ENCODE measurements around the gene SUMO4.

Gene SUMO4

DNA sequence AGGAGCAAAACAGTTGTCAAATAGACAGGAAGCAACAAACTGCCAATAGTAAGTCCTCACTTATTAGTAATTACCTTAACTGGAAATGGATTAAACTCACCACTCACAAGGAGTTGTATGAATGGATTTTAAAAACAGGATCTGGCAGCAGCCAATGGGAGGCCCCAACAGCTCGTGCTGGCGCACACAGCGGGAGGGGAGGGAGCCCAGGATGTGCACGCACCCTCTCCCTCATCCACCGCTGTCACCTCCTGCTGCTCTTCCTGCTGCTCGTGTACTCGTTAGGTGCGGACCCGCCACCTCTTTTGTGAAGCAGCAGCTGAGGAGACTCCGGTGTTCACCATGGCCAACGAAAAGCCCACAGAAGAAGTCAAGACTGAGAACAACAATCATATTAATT lies at the start of gene SUMO4:
SUMO4 (plus strand) TSS at position 213 of the 400 bp plus-strand sequence; CDS start at position 343, 130 bp downstream.
- Histone ChIP-seq H3K27me3 (ENCODE audit: control insufficient read depth, insufficient read depth, low read length) (no peaks in the 10 kb centered on the region), H3K27ac (ENCODE audit: low read length) (no peak within 1 kb of the TSS), H3K4me3 (ENCODE audit: low read length) (no peak within 1 kb of the TSS), H3K36me3 (ENCODE audit: control insufficient read depth, insufficient read depth, low read length) (peaks cover 6% of the 10 kb centered on the region; the same call in 1 of the 2 replicates), H3K4me1 (ENCODE audit: control insufficient read depth, insufficient read depth, low read length) (no peaks in the 10 kb centered on the region), H3K9me3 (ENCODE audit: control insufficient read depth, insufficient read depth, low read length) (no peaks in the 10 kb centered on the region)
- DNase-seq (ENCODE audit: low read depth, low spot score), result no peak
- no CpG with 5 or more reads among the region's 11 CpGs for WGBS (ENCODE audit: insufficient coverage, insufficient read length)

DNA sequence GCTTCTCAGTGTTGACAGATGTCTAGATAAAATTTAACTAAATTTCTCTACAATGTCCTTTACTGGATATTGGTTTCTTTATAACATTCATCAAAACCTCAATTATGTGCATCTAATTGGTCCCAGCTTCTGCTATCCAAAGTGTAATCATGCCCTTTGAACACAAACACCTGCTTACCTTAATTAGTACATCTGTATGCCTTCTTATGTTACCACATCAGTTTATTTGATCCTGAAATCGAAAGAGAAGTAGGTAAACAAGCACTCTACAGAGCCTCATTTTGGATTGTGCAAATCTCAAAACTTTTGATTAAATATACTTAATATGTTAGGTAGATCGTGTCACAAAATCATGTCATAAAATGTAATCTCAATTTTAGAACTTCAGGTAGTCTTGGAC lies 46.1 kb upstream of the SUMO4 start:
- no peaks in the 10 kb centered on the region for H3K36me3 ChIP-seq (ENCODE audit: control insufficient read depth, insufficient read depth, low read length)
- DNase-seq (ENCODE audit: low read depth, low spot score), result no peak
- no peak overlapping the region for H3K4me3 ChIP-seq (ENCODE audit: low read length)
- H3K9me3 ChIP-seq (ENCODE audit: control insufficient read depth, insufficient read depth, low read length), result no peaks in the 10 kb centered on the region
- no peaks in the 10 kb centered on the region for H3K4me1 ChIP-seq (ENCODE audit: control insufficient read depth, insufficient read depth, low read length)
- WGBS (ENCODE audit: insufficient coverage, insufficient read length), result no CpG with 5 or more reads among the region's 2 CpGs
- no peak overlapping the region for H3K27ac ChIP-seq (ENCODE audit: low read length)
- no peaks in the 10 kb centered on the region for H3K27me3 ChIP-seq (ENCODE audit: control insufficient read depth, insufficient read depth, low read length)

DNA sequence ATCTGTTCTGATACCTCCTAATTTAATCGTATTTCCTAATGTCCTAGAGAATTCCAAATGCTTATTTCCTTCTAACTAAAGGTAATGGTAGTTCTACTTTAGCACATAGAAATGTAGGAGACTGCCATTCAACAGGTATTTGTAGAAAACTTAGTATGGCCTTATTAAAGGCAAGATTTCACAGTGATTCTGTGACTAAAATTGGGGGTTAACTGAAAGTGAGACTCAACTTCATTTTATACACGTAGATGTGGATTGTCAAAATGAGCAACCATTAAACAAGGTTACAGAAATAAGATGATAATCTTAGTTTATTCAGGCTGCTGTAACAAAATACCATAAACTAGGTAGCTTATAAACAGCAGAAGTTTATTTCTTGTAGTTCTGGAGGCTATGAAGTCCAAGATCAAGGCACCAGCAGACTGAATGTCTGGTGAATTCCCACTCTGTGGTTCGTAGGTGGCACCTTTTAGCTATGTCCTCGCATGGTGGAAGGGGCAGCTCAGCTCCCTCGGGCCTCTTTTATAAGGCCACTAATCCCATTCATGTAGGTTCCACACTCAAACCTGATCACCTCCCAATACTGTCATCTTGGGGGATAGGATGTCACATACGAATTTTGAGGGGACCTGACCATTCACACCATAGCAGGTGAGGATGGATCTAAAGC lies 43.8 kb upstream of the SUMO4 start:
- no peaks in the 10 kb centered on the region for H3K4me1 ChIP-seq (ENCODE audit: control insufficient read depth, insufficient read depth, low read length)
- no CpG with 5 or more reads among the region's 6 CpGs for WGBS (ENCODE audit: insufficient coverage, insufficient read length)
- H3K4me3 ChIP-seq (ENCODE audit: low read length), result no peak overlapping the region
- H3K36me3 ChIP-seq (ENCODE audit: control insufficient read depth, insufficient read depth, low read length), result no peaks in the 10 kb centered on the region
- no peak for DNase-seq (ENCODE audit: low read depth, low spot score)
- H3K27ac ChIP-seq (ENCODE audit: low read length), result no peak overlapping the region
- H3K27me3 ChIP-seq (ENCODE audit: control insufficient read depth, insufficient read depth, low read length), result no peaks in the 10 kb centered on the region
- H3K9me3 ChIP-seq (ENCODE audit: control insufficient read depth, insufficient read depth, low read length), result no peaks in the 10 kb centered on the region

DNA sequence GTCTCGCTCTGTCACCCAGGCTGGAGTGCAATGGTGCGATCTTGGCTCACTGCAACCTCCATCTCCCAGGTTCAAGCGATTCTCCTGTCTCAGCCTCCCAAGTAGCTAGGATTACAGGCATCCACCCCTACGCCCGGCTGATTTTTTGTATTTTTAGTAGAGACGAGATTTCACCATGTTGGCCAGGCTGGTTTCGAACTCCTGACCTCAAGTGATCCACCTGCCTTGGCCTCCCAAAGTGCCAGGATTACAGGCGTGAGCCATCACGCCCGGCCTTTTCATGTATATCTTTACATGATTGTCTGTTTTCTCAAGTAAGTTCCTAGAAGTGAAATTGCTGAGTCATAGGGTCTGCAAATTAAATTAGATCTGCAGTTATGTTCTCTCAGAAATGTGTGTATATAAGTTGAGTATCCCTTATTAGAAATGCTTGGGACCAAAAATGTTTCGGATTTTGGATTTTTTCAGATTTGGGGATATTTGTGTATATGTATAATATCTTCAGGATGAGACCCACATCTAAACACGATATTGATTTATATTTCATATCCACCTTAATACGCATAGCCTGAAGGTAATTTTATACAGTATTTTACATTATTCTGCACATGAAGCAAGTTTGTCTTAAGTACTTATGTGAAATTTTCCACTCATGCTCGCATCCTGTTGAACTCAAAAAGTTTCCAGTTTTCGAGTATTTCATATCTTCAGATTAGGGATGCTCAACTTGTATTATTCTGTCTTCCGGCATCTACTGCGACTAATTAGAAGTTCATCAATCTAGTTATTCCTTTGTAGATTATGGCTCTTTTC lies 42.1 kb upstream of the SUMO4 start:
- Histone ChIP-seq H3K27ac (ENCODE audit: low read length) (no peak overlapping the region), H3K4me3 (ENCODE audit: low read length) (no peak overlapping the region), H3K36me3 (ENCODE audit: control insufficient read depth, insufficient read depth, low read length) (no peaks in the 10 kb centered on the region), H3K4me1 (ENCODE audit: control insufficient read depth, insufficient read depth, low read length) (no peaks in the 10 kb centered on the region), H3K9me3 (ENCODE audit: control insufficient read depth, insufficient read depth, low read length) (no peaks in the 10 kb centered on the region), H3K27me3 (ENCODE audit: control insufficient read depth, insufficient read depth, low read length) (no peaks in the 10 kb centered on the region)
- no peak for DNase-seq (ENCODE audit: low read depth, low spot score)
- no CpG with 5 or more reads among the region's 17 CpGs for WGBS (ENCODE audit: insufficient coverage, insufficient read length)

DNA sequence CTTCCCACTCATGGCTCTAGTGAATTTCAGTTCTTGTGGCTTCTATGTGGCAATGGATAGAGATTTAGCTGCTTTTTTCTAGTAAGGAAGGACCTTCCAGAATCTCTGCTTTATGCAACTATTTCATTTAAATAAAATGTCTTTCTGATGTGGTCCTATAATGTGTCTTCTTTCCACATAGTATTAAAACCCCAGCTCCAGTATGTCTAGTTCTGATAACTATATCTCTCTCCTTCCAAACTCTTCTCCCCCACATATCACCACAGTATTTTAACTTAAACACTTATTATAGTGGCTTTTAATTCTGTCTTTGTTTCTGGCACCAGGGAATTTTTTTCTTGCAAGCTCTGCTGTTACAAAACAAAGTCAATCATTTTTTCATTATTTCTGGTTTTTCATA lies 40.6 kb upstream of the SUMO4 start:
- no peak overlapping the region for H3K27ac ChIP-seq (ENCODE audit: low read length)
- H3K27me3 ChIP-seq (ENCODE audit: control insufficient read depth, insufficient read depth, low read length), result no peaks in the 10 kb centered on the region
- H3K4me1 ChIP-seq (ENCODE audit: control insufficient read depth, insufficient read depth, low read length), result no peaks in the 10 kb centered on the region
- no peaks in the 10 kb centered on the region for H3K36me3 ChIP-seq (ENCODE audit: control insufficient read depth, insufficient read depth, low read length)
- no peak for DNase-seq (ENCODE audit: low read depth, low spot score)
- H3K4me3 ChIP-seq (ENCODE audit: low read length), result no peak overlapping the region
- no peaks in the 10 kb centered on the region for H3K9me3 ChIP-seq (ENCODE audit: control insufficient read depth, insufficient read depth, low read length)

DNA sequence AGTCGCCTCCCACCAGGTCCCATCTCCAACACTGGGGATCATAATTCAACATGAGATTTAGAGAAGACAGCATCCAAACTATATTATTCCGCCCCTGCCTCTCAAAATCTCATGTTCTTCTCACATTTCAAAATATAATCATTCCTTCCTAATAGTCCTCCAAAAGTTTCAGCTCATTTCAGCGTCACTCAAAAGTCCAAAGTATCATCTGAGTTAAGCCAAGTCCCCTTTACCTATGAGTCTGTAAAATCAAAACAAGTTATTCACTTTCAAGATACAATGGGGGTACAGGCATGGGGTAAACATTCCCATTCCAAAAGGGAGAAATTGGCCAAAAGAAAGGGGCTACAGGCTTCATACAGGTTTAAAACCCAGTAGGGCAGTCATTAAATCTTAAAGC lies 39.5 kb upstream of the SUMO4 start:
- DNase-seq (ENCODE audit: low read depth, low spot score), result no peak
- Histone ChIP-seq H3K4me1 (ENCODE audit: control insufficient read depth, insufficient read depth, low read length) (no peaks in the 10 kb centered on the region), H3K9me3 (ENCODE audit: control insufficient read depth, insufficient read depth, low read length) (no peaks in the 10 kb centered on the region), H3K4me3 (ENCODE audit: low read length) (no peak overlapping the region), H3K27ac (ENCODE audit: low read length) (no peak overlapping the region), H3K36me3 (ENCODE audit: control insufficient read depth, insufficient read depth, low read length) (no peaks in the 10 kb centered on the region), H3K27me3 (ENCODE audit: control insufficient read depth, insufficient read depth, low read length) (no peaks in the 10 kb centered on the region)
- WGBS (ENCODE audit: insufficient coverage, insufficient read length), result no CpG with 5 or more reads among the region's 3 CpGs

DNA sequence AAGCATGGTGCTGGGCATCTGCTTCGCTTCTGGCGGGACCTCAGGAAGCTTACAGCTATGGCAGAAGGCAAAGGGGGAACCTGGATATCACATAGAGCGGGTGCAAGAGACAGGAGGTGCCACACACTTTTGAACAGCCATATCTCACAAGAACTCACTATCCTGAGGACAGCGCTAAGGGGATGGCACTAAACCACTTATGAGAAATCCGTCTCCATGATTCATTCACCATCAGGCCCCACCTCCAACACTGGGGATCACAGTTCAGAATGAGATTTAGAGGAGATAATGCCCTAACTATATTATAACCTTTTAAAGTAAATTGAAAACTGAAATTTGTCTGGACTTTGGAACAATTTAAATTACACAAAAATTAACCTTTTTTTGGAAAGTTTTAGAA lies 37.8 kb upstream of the SUMO4 start:
- Histone ChIP-seq H3K27me3 (ENCODE audit: control insufficient read depth, insufficient read depth, low read length) (no peaks in the 10 kb centered on the region), H3K4me1 (ENCODE audit: control insufficient read depth, insufficient read depth, low read length) (no peaks in the 10 kb centered on the region), H3K27ac (ENCODE audit: low read length) (no peak overlapping the region), H3K9me3 (ENCODE audit: control insufficient read depth, insufficient read depth, low read length) (no peaks in the 10 kb centered on the region), H3K36me3 (ENCODE audit: control insufficient read depth, insufficient read depth, low read length) (no peaks in the 10 kb centered on the region), H3K4me3 (ENCODE audit: low read length) (no peak overlapping the region)
- DNase-seq (ENCODE audit: low read depth, low spot score), result no peak
- no CpG with 5 or more reads among the region's 5 CpGs for WGBS (ENCODE audit: insufficient coverage, insufficient read length)

DNA sequence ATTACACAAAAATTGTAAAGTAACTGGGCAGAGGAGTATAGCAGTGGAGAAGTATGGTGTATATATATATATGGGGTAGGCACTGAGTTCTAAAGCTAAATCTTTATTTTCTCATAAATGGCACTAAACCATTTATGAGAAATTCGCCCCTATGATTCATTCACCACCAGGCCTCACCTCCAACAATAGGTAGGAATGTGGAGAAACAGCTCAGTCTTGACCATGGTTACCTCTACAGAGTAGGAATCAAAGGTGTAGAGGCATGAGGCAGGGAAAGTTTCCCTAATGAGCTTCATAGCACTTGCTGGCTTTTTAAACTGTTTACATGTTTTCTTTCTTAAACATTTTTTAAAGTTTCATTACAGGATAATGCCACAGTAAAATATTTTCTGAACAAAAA lies 36.9 kb upstream of the SUMO4 start:
- WGBS (ENCODE audit: insufficient coverage, insufficient read length), result no CpG with 5 or more reads among the region's 1 CpG
- Histone ChIP-seq H3K36me3 (ENCODE audit: control insufficient read depth, insufficient read depth, low read length) (no peaks in the 10 kb centered on the region), H3K4me1 (ENCODE audit: control insufficient read depth, insufficient read depth, low read length) (no peaks in the 10 kb centered on the region), H3K4me3 (ENCODE audit: low read length) (no peak overlapping the region), H3K9me3 (ENCODE audit: control insufficient read depth, insufficient read depth, low read length) (no peaks in the 10 kb centered on the region), H3K27ac (ENCODE audit: low read length) (no peak overlapping the region), H3K27me3 (ENCODE audit: control insufficient read depth, insufficient read depth, low read length) (no peaks in the 10 kb centered on the region)
- DNase-seq (ENCODE audit: low read depth, low spot score), result no peak

DNA sequence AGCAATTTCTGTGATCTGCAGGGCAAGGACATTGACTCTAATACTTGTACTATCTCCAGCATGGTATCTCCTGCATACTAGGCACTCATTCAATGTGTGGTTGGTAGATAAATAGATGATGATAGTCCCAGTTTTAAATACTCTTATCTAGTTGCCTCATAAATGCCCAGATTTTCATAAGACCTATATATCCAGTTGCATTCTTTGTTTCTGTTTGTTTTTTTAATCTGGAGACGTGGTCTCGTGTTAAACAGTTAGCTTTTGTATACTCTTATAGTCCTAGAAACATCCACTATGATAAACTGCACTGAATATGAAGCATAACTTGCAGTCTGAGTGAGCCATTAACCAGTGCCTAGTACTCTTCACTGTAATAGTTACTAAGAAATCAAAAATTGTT lies 35.5 kb upstream of the SUMO4 start:
- WGBS (ENCODE audit: insufficient coverage, insufficient read length), result no CpG with 5 or more reads among the region's 2 CpGs
- no peaks in the 10 kb centered on the region for H3K4me1 ChIP-seq (ENCODE audit: control insufficient read depth, insufficient read depth, low read length)
- H3K27me3 ChIP-seq (ENCODE audit: control insufficient read depth, insufficient read depth, low read length), result no peaks in the 10 kb centered on the region
- H3K4me3 ChIP-seq (ENCODE audit: low read length), result no peak overlapping the region
- no peaks in the 10 kb centered on the region for H3K9me3 ChIP-seq (ENCODE audit: control insufficient read depth, insufficient read depth, low read length)
- DNase-seq (ENCODE audit: low read depth, low spot score), result no peak
- H3K27ac ChIP-seq (ENCODE audit: low read length), result no peak overlapping the region
- H3K36me3 ChIP-seq (ENCODE audit: control insufficient read depth, insufficient read depth, low read length), result no peaks in the 10 kb centered on the region

DNA sequence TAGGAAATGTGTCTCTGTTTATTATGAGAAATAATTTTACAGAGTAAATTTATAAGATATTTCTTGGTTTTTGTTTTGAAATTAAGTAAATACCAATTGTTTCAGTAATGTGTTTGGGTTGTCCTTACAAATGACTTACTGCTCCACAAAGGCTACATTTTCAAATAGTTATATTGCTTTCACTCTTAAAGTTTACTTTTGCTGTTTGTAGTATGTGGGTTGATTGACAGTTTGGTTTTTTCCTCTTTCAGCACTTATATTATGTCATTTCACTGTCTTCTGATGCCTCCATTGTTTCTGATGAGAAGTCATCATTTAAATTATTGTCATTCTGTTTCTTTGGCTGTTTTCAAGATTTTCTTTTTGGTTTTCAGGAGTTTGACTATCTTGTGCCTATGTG lies 34.9 kb upstream of the SUMO4 start:
- no peaks in the 10 kb centered on the region for H3K27me3 ChIP-seq (ENCODE audit: control insufficient read depth, insufficient read depth, low read length)
- no peak overlapping the region for H3K27ac ChIP-seq (ENCODE audit: low read length)
- no peak for DNase-seq (ENCODE audit: low read depth, low spot score)
- H3K36me3 ChIP-seq (ENCODE audit: control insufficient read depth, insufficient read depth, low read length), result no peaks in the 10 kb centered on the region
- no peaks in the 10 kb centered on the region for H3K4me1 ChIP-seq (ENCODE audit: control insufficient read depth, insufficient read depth, low read length)
- no peaks in the 10 kb centered on the region for H3K9me3 ChIP-seq (ENCODE audit: control insufficient read depth, insufficient read depth, low read length)
- no peak overlapping the region for H3K4me3 ChIP-seq (ENCODE audit: low read length)

Measured in iPS DF 6.9 (cell line).